GM19467 (cell line): ENCODE measurements around the gene CUX1.

Experiments
- ATAC-seq: cut with Tn5 transposase; IDR thresholded peaks from one replicate; pipeline ENCODE4 v1.9.1; 2021; ENCODE audit warnings: mild to moderate bottlenecking, moderate library complexity; ENCODE audit not compliant: unreplicated experiment

Gene CUX1

GRCh38 chr7:101934618-101935017, 117.2 kb downstream of the CUX1 start:
- no peak for ATAC-seq

GRCh38 chr7:101935521-101936141, 118.2 kb downstream of the CUX1 start:
- no peak for ATAC-seq

- no peak for ATAC-seq
Measured at GRCh38 chr7:101936223-101936610, 118.8 kb downstream of the CUX1 start.

- no peak for ATAC-seq
Measured at GRCh38 chr7:101936611-101937231, 119.3 kb downstream of the CUX1 start.

GRCh38 chr7:101937717-101938514, 120.5 kb downstream of the CUX1 start:
- no peak for ATAC-seq

GRCh38 chr7:101939136-101939695, 121.8 kb downstream of the CUX1 start:
- no peak for ATAC-seq

GRCh38 chr7:101940151-101940550, 122.7 kb downstream of the CUX1 start:
- ATAC-seq = no peak

- no peak for ATAC-seq
Measured at GRCh38 chr7:101940830-101941229, 123.4 kb downstream of the CUX1 start.

- no peak for ATAC-seq
Measured at GRCh38 chr7:101941481-101942383, 124.3 kb downstream of the CUX1 start.

- ATAC-seq = no peak
Measured at GRCh38 chr7:101942603-101943210, 125.3 kb downstream of the CUX1 start.

GRCh38 chr7:101943306-101943705, 125.9 kb downstream of the CUX1 start:
- no peak for ATAC-seq

- ATAC-seq = no peak
Measured at GRCh38 chr7:101943889-101944600, 126.6 kb downstream of the CUX1 start.

- ATAC-seq = no peak
Measured at GRCh38 chr7:101944611-101945010, 127.2 kb downstream of the CUX1 start.

- ATAC-seq = no peak
Measured at GRCh38 chr7:101945034-101945758, 127.8 kb downstream of the CUX1 start.

- no peak for ATAC-seq
Measured at GRCh38 chr7:101947899-101948298, 130.5 kb downstream of the CUX1 start.

- no peak for ATAC-seq
Measured at GRCh38 chr7:101948650-101949049, 131.2 kb downstream of the CUX1 start.

- ATAC-seq = no peak
Measured at GRCh38 chr7:101950450-101951119, 133.2 kb downstream of the CUX1 start.

- no peak for ATAC-seq
Measured at GRCh38 chr7:101951757-101952156, 134.3 kb downstream of the CUX1 start.
